GM21737 (cell line): ENCODE measurements around the gene PPP1R18.
"Not testable (repeated sequence)": the region's sequence is repeated elsewhere in the genome, so short reads cannot be mapped to it uniquely, and the experiment has no call there.

Experiments
- ATAC-seq: cut with Tn5 transposase; IDR thresholded peaks from one replicate; pipeline ENCODE4 v1.9.1; 2021; ENCODE audit warnings: mild to moderate bottlenecking, moderate library complexity; ENCODE audit not compliant: unreplicated experiment

PPP1R18 gene

GRCh38 chr6:30719791-30720737 lies 33.6 kb upstream of the PPP1R18 start, which contains the start of gene TUBB:
TSS of gene TUBB (plus strand) at chr6:30720352. CDS start at chr6:30720507, 155 bp downstream.
- peak; percentile 47 for ATAC-seq

- ATAC-seq: no peak
These were observed 32.9 kb upstream of the PPP1R18 start for GRCh38 chr6:30719356-30719755.

- ATAC-seq: not testable (repeated sequence)
These were observed 31.6 kb upstream of the PPP1R18 start for GRCh38 chr6:30717845-30718720.

DNA sequence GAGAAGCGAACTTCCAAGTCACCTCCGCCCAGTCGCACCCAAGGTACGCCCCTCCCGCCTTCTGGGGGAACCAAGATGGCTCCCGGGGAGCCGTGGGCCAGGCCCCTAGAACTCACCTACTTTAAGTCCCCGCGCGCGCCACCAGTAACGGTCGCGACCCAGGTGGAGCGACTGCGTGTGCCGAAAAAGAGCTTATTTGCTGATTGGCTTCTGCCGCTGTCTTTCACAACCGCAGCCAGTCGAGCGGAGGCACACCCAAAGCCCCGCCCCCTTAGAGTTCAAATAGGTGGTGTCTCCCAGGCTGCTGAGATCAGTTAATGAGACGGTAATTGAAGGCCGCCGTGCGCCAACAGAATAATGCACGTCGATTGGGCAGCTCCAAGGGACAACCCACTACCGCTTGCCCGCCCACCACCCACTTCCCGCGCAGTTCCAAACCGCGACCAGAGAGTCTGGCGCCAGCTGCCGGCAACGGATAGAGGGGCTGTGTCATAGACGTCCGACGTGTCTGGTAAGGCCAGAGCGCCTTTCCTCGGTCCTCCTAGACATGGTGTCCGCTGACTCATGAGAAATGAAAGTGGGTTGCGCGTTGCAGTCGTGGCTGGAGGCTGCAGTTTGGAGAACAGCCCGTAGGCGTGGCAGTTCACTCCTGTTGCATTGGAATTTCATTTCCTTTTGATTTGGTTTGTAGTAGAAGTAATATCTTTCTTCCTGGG lies 30.8 kb upstream of the PPP1R18 start, which contains the start of gene MDC1:
TSS of gene MDC1 (minus strand) at position 153 of the 716 bp plus-strand sequence. CDS start 2,106 bp downstream, outside the sequence.
- ATAC-seq: peak; percentile 63

- ATAC-seq: no peak
These were observed 30.4 kb upstream of the PPP1R18 start for GRCh38 chr6:30716879-30717128.

DNA sequence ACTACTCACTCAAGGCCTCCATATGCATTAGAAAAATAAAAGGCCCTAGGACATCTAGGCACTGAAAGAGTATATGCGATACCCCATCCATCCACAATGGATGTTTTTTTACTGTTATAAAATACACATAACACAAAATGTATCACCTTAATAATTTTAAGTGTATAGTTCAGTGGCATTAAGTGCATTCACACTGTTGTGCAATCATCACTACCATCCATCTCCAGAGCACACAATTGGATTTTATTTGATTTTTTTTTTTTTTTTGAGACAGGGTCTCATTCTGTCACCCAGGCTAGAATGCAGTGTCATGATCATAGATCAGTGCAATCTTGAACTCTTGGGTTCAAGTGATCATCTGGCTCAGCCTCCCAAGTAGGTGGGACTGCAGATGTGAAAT lies 27.8 kb upstream of the PPP1R18 start:
- no peak for ATAC-seq

DNA sequence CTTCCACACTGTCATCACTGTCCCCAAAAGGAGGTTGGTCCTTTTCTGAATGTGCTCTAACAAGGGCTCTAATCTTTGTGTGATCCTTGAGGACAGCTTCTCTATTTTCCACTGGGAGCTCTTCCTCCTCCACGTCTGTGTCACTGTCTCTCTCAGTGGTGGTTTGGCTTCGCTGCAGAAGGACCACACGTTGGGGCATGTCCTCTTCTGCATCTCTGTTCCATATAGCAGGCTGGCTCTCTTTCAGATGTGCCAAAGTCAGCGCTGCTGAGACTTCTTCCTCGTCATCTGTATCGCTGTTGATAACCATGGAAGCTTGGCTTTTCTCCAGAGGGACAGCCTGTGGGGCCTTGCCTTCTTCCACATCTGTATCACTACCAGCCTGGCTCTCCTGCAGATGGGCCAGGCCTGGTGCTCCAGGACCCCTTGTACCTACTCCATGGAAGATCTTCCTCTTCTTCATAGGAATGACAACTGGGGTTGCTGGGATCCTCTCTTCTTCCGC lies 26.0 kb upstream of the PPP1R18 start:
- no peak for ATAC-seq

DNA sequence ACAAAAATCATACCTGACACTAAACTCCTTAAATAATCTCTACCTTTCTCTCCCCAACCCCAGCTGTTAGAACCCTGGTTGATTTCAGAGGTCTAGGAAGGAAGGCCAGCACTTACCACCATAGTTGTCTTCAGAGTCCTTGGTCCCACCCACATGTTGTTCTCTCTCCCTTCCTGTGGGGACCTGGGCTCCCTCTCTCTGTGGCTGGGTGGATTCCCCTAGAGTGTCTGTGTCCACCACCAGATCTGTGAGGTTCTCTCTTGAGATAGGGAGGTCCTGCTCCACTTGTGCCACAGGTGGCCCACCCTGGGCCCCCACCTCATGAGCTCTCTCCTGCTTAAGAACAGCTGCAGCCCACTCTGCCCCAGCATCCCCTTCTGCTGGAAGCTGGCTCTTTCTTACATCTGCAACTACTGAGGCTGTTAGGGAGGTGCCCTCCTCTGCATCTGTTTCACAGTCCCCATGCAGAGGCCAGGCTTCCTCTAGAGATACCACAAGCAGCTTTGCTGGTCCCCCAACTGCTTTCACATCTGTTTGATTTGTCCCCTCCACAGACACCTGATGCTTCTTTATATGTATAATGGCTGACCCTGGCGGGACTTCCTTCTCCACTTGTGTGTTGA lies 25.4 kb upstream of the PPP1R18 start:
- ATAC-seq: no peak

DNA sequence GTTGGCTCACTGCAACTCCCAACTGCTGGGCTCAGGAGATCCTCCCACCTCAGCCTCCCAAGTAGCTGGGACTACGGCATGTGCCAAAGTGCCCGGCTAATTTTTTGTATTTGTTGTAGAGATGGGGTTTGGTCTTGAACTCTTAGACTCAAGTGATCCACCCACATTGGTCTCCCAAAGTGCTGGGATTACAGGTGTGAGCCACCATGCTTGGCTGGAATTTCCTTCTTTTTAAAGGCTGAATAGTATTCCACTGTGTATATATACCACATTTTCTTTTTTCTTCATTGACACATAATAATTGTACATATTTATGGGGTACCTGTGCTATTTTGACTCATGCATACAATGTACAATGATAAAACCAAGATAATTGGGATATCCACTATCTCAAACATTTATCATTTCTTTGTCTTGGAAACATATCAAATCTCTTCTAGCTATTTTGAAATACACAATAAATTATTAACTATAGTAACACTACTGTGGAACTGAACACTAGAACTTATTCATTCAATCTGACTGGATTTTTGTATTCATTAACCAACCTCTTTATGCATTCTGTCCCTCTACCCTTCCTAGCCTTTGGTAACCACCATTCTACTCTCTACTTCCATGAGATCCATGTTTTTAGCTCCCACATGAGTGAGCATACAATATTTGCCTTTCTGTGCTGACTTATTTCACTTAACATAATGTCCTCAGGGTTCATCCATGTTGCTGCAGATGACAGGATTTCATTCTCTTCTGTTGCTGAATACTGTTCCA lies 22.8 kb upstream of the PPP1R18 start:
- no peak for ATAC-seq

DNA sequence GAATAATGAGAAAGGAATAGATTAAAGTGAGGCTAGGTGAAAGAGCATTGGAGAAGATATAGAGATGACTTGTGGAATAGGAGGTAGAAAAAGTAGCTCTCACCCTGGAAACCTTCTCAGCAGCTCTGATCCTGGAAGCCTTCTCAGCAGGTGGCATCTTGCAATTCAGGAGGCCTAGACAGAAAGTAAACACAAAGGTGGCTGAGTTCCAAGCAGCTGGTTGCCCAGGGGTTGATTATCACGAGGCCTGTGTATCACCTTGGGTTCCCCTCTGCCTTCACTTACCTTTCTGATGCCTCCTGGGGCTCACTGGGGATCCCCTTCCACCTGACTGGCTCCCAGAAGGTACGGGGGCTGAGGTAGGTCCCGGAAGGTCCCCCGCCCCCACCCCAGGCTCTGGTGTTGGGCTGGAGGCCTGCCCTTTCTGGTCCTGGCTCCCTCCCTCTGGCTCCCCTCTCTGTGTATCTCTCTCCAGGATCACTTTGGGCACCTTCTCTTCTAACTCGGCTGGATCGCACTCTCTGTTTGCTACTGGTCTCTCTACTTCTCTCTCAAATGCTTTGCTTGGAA lies 20.9 kb upstream of the PPP1R18 start:
- no peak for ATAC-seq

DNA sequence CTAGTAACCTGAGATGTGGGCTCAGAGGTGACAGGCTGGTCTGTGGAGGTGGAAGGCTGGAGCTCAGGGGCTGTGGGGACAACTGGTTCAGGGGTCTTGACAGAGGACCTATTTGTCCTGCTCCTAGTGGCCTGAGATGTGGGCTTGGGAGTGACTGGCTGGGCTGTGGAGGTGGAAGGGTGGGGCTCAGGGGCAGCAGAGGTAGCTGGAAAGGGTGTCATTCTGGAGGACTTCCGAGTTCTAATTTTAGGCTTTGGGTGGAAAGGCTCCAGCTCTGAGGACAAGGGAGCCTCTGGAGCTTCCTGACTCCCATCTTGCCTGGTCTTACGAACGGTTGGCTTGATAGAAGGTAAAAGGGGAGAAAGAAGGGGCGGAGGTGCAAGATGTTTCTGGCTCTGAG lies 19.2 kb upstream of the PPP1R18 start:
- ATAC-seq: no peak

GRCh38 chr6:30703821-30704220 lies 17.4 kb upstream of the PPP1R18 start:
- no peak for ATAC-seq

GRCh38 chr6:30703011-30703410 lies 16.6 kb upstream of the PPP1R18 start:
- no peak for ATAC-seq

DNA sequence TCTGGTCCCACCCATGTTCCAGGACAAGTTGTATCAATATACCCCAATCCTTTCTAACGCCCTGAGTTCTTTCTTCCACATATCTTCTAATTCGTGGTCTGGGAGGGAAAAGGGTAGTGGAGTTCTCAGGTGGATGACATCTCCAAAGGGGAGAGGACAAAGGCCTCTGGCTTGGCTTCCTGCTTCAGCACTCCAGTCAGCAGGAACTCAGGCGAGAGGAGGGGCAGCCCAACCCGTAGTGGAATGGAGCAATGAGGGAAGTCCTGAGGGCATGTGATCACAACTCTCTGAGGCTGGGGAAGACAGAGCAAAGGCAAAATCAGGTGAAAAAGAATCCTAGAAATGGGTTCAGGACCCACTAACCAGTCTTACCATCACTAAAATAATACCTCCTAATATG lies 13.9 kb upstream of the PPP1R18 start:
- no peak for ATAC-seq

DNA sequence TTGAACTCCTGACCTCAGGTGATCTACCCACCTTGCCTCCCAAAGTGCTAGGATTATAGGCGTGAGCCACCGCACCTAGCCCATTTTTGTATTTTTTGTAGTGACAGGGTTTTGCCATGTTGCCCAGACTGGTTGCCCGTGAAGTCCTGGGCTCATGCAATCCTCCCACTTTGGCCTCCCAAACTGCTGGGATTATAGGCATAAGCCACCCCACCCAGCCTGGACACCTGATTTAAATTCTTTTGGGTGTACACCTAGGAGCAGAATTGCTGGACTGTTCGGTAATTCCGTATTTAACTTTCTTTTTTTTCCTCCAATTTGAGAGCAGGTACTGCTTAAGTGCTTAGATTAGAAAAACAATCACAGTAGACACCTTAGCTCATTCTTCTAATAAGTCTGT lies 10.0 kb upstream of the PPP1R18 start:
- no peak for ATAC-seq

DNA sequence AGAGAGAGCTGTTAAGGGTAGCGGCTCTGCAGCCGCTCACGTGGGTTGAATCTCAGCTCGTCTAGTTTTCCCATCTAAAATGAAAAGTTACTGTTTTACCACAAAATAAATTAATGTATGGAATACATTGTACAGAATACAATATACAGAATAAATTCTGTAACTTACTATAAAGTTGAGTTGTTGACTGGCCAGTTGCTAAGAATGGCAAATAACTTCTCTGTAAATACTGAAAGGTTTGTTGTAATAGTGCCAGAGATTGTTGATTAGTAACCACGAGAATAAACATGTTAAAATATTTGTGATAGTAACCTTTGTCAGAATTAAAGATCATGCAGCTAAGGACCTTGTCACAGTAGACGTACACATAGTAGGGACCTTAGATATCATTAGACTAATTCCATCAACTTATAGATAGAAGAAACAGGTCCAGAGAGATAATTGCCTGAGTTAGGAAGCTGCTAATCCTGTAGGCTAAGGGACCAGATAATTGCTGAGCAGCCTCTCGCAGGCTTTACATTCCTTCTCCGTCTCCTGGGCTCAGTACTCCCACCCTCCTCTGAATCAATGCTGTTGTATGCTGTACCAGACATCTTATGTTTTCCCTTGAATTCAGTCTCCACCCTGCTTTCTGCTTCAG lies 4.9 kb upstream of the PPP1R18 start:
- no peak for ATAC-seq

GRCh38 chr6:30690403-30691207 lies 4.2 kb upstream of the PPP1R18 start, which contains the start of gene NRM:
TSS of gene NRM (minus strand) at chr6:30690984. CDS start at chr6:30690974, 10 bp downstream.
- ATAC-seq: peak; percentile 31

- no peak for ATAC-seq
These were observed 3.5 kb upstream of the PPP1R18 start for GRCh38 chr6:30689985-30690384.
